H9 (cell line): ENCODE results near the gene AP4B1. TPM values are rescaled to one million over a fixed set of nuclear protein-coding genes. Genes with fewer than 3 reads are reported as not detected.
A peak's percentile ranks its signal among the peaks of the same experiment; 100 is the strongest.

ENCODE experiments used
- DNase-seq: peaks from one replicate; pipeline ENCODE4 v3.0.0-alpha.2; 2017
- H2AFZ ChIP-seq: one replicate; pipeline ENCODE4 v1.6.1; 2013; ENCODE audit warnings: mild to moderate bottlenecking, low read length, control low read depth, moderate library complexity
- H2AK5ac ChIP-seq: 2 replicates; pipeline ENCODE4 v1.6.1; 2013; ENCODE audit warnings: low read length, control low read depth, mixed read lengths; ENCODE audit not compliant: insufficient read length
- H2BK120ac ChIP-seq: one replicate; pipeline ENCODE4 v1.6.1; 2013; ENCODE audit warnings: low read depth, mild to moderate bottlenecking, low read length, control low read depth, inconsistent platforms; ENCODE audit not compliant: poor library complexity, severe bottlenecking
- H2BK12ac ChIP-seq: 2 replicates; pipeline ENCODE4 v1.6.1; 2013; ENCODE audit warnings: low read length, control low read depth, mixed read lengths, low read depth; ENCODE audit not compliant: insufficient read length
- H2BK15ac ChIP-seq: 2 replicates; pipeline ENCODE4 v1.6.1; 2013; ENCODE audit warnings: low read depth, low read length, control low read depth
- H2BK20ac ChIP-seq: one replicate; pipeline ENCODE4 v1.6.1; 2013; ENCODE audit warnings: low read depth, mild to moderate bottlenecking, low read length, control low read depth, inconsistent platforms; ENCODE audit not compliant: poor library complexity, severe bottlenecking
- H2BK5ac ChIP-seq: 2 replicates; pipeline ENCODE4 v1.6.1; 2013; ENCODE audit warnings: low read length, control low read depth, mixed read lengths; ENCODE audit not compliant: insufficient read length
- H3K14ac ChIP-seq: 2 replicates; pipeline ENCODE4 v1.6.1; 2013; ENCODE audit warnings: low read length, control low read depth; ENCODE audit not compliant: insufficient read depth
- H3K18ac ChIP-seq: 2 replicates; pipeline ENCODE4 v1.6.1; 2013; ENCODE audit warnings: low read depth, mild to moderate bottlenecking, mixed read lengths, low read length, control low read depth; ENCODE audit not compliant: insufficient read length
- H3K23ac ChIP-seq: 2 replicates; pipeline ENCODE4 v1.6.1; 2013; ENCODE audit warnings: low read length, control low read depth, mixed read lengths, low read depth; ENCODE audit not compliant: insufficient read length
- H3K23me2 ChIP-seq: 2 replicates; pipeline ENCODE4 v1.6.1; 2013; ENCODE audit warnings: low read depth, mild to moderate bottlenecking, mixed read lengths, low read length, control low read depth; ENCODE audit not compliant: insufficient read length, poor library complexity, severe bottlenecking
- H3K27ac ChIP-seq: 2 replicates; pipeline ENCODE4 v1.5.1; 2013; ENCODE audit warnings: low read length, control low read depth, mixed read lengths, low read depth; ENCODE audit not compliant: insufficient read length
- H3K27me3 ChIP-seq: 2 replicates; pipeline ENCODE4 v1.6.1; 2013; ENCODE audit warnings: low read length, control low read depth, inconsistent platforms; ENCODE audit not compliant: insufficient read depth
- H3K4ac ChIP-seq: 2 replicates; pipeline ENCODE4 v1.6.1; 2013; ENCODE audit warnings: low read depth, mild to moderate bottlenecking, control low read depth, inconsistent platforms, low read length, moderate library complexity
- H3K4me1 ChIP-seq: 2 replicates; pipeline ENCODE4 v1.6.1; 2013; ENCODE audit warnings: low read length, control low read depth, inconsistent platforms; ENCODE audit not compliant: insufficient read depth
- H3K4me2 ChIP-seq: 2 replicates; pipeline ENCODE4 v1.6.1; 2013; ENCODE audit warnings: low read length, control low read depth, mixed read lengths; ENCODE audit not compliant: insufficient read length, insufficient read depth
- H3K56ac ChIP-seq: 2 replicates; pipeline ENCODE4 v1.6.1; 2013; ENCODE audit warnings: low read depth, mild to moderate bottlenecking, mixed read lengths, low read length, control low read depth; ENCODE audit not compliant: insufficient read length
- H3K79me1 ChIP-seq: 2 replicates; pipeline ENCODE4 v1.6.1; 2013; ENCODE audit warnings: low read depth, mild to moderate bottlenecking, moderate library complexity, low read length, control low read depth, inconsistent platforms; ENCODE audit not compliant: insufficient read depth, poor library complexity, severe bottlenecking
- H3K79me2 ChIP-seq: 2 replicates; pipeline ENCODE4 v1.6.1; 2013; ENCODE audit warnings: low read length, control low read depth, inconsistent platforms; ENCODE audit not compliant: insufficient read depth
- H3K9ac ChIP-seq: 2 replicates; pipeline ENCODE4 v1.6.1; 2013; ENCODE audit warnings: low read length, control low read depth, mixed read lengths; ENCODE audit not compliant: insufficient read length; ENCODE audit errors: extremely low read depth
- H3K9me3 ChIP-seq: one replicate; pipeline ENCODE4 v1.6.1; 2013; ENCODE audit warnings: low read depth, low read length, inconsistent platforms; ENCODE audit not compliant: control insufficient read depth
- H3T11ph ChIP-seq: one replicate; pipeline ENCODE4 v1.6.1; 2013; ENCODE audit warnings: mild to moderate bottlenecking, low read length, control low read depth, inconsistent platforms
- H4K20me1 ChIP-seq: one replicate; pipeline ENCODE4 v1.6.1; 2013; ENCODE audit not compliant: control insufficient read depth, insufficient read length, insufficient read depth
- H4K5ac ChIP-seq: 2 replicates; pipeline ENCODE4 v1.6.1; 2013; ENCODE audit warnings: low read depth, mild to moderate bottlenecking, mixed read lengths, low read length, control low read depth; ENCODE audit not compliant: insufficient read length
- H4K8ac ChIP-seq: replicated peaks from 2 replicates; pipeline ENCODE4 v1.6.1; 2013; ENCODE audit warnings: low read length, control low read depth, mixed read lengths, low read depth; ENCODE audit not compliant: insufficient read length
- H4K91ac ChIP-seq: 2 replicates; pipeline ENCODE4 v1.6.1; 2013; ENCODE audit warnings: low read depth, mild to moderate bottlenecking, moderate library complexity, mixed read lengths, low read length, control low read depth; ENCODE audit not compliant: insufficient read length
- H3K27ac Mint-ChIP-seq, 3 experiments: 2 replicates in 2 of 3; 3 replicates in 1 of 3; pipeline ENCODE4 v1.8.0; 2020 to 2021; ENCODE audit warnings: mixed read lengths in 3 of 3, mild to moderate bottlenecking in 1 of 3, moderate library complexity in 1 of 3
- H3K27me3 Mint-ChIP-seq: 2 replicates; pipeline ENCODE4 v1.8.0; 2021; ENCODE audit warnings: low read depth, mild to moderate bottlenecking, moderate library complexity, mixed read lengths
- H3K36me3 Mint-ChIP-seq, 3 experiments: 2 replicates in 2 of 3; 3 replicates in 1 of 3; pipeline ENCODE4 v1.8.0; 2020 to 2021; ENCODE audit warnings: low read depth in 3 of 3, mixed read lengths in 3 of 3; ENCODE audit not compliant: insufficient read depth in 1 of 3
- H3K4me1 Mint-ChIP-seq, 2 experiments: 2 replicates each; pipeline ENCODE4 v1.8.0; 2020; ENCODE audit warnings: mixed read lengths in 2 of 2
- H3K4me3 Mint-ChIP-seq, 2 experiments: 2 replicates in 1 of 2; 3 replicates in 1 of 2; pipeline ENCODE4 v1.8.0; 2020 to 2021; ENCODE audit warnings: mild to moderate bottlenecking in 2 of 2, mixed read lengths in 2 of 2, moderate library complexity in 1 of 2
- H3K9me3 Mint-ChIP-seq, 2 experiments: 2 replicates in 1 of 2; 3 replicates in 1 of 2; pipeline ENCODE4 v1.8.0; 2020; ENCODE audit warnings: mild to moderate bottlenecking in 2 of 2, mixed read lengths in 2 of 2, moderate library complexity in 1 of 2
- CTCF ChIP-seq: fragments of 200-600 bp; sonication (generic); conservative IDR thresholded peaks from 3 replicates; pipeline ENCODE4 v1.8.0; 2021; ENCODE audit warnings: antibody characterized with exemption, mild to moderate bottlenecking
- WGBS: extraction: QIAGEN DNeasy Blood & Tissue Kit; methylation state at CpG from one replicate; pipeline ENCODE4 v1.1.7; 2013; ENCODE audit warnings: missing lambda C conversion rate, low lambda C conversion rate, mixed read lengths; ENCODE audit not compliant: insufficient read length; ENCODE audit errors: extremely low coverage; 5-methylcytosine and 5-hydroxymethylcytosine counted together
- total RNA-seq: library from RNA; stranded (reverse); gene quantifications from 2 replicates; pipeline ENCODE4 v1.2.1, GENCODE V29; 2021

Gene AP4B1
- total RNA-seq, 1 experiment from 2014 or later: 19.3 TPM

GRCh38 chr1:113928187-113928930 lies 23.8 kb upstream of the AP4B1 start:
- Histone ChIP-seq H4K5ac (no peak overlapping the region), H3K27ac (no peak overlapping the region), H2AFZ (no peak overlapping the region), H2BK12ac (no peak overlapping the region), H3K56ac (no peak overlapping the region), H2AK5ac (no peak overlapping the region), H3K4me2 (peak overlapping the region; percentile 87), H3K18ac (no peak overlapping the region), H4K91ac (no peak overlapping the region), H3K9ac (peak overlapping the region; percentile 37), H3K27me3 (no peaks in the 10 kb centered on the region), H3K4ac (no peak overlapping the region), H3K23me2 (peaks cover 16% of the 10 kb centered on the region), H2BK15ac (no peak overlapping the region), H3K79me2 (peaks cover 6% of the 10 kb centered on the region; the same call in 1 of the 2 replicates), H3K9me3 (no peaks in the 10 kb centered on the region), H3T11ph (no peak overlapping the region), H4K20me1 (no peaks in the 10 kb centered on the region), H2BK20ac (no peak overlapping the region), H3K23ac (no peak overlapping the region), H3K79me1 (no peaks in the 10 kb centered on the region), H2BK5ac (no peak overlapping the region), H4K8ac (no peak overlapping the region), H2BK120ac (no peak overlapping the region), H3K4me1 (no peaks in the 10 kb centered on the region), H3K14ac (no peak overlapping the region)
- DNase-seq: no peak
- no peaks in the 10 kb centered on the region for H3K36me3 Mint-ChIP-seq
- peaks cover 16% of the 10 kb centered on the region for H3K27me3 Mint-ChIP-seq
- peaks cover 33 to 36% of the 10 kb centered on the region in 2 experiments for H3K4me1 Mint-ChIP-seq
- TF ChIP-seq CTCF: no peak
- H3K9me3 Mint-ChIP-seq: no peaks in the 10 kb centered on the region
- WGBS: no CpG with 5 or more reads among the region's 6 CpGs
- H3K27ac Mint-ChIP-seq: no peak overlapping the region
- peak overlapping the region; percentile 90 to 92 for H3K4me3 Mint-ChIP-seq
